A673 (cell line): ENCODE data around the gene ORC2. TPM values are rescaled to one million over a fixed set of nuclear protein-coding genes. Genes with fewer than 3 reads are reported as not detected.

Experiments
- BruUV-seq: library from RNA; stranded (reverse); fragments of 400-500 nt; replicated peaks from 2 replicates; lab custom pipeline; 2021; lab: Mats Ljungman, UMichigan
- CTCF ChIA-PET: fragments of 300-600 bp; sonication (Branson Sonifier 250); formaldehyde crosslinking; loops from one replicate; lab custom pipeline; 2022; ENCODE audit warnings: antibody characterized with exemption; lab: Charles Lee
- POLR2A ChIA-PET: fragments of 300-600 bp; sonication (Branson Sonifier 250); formaldehyde crosslinking; loops from one replicate; lab custom pipeline; 2022; ENCODE audit warnings: antibody characterized with exemption; ENCODE audit not compliant: low non-redundant PET; lab: Charles Lee
- DNase-seq: peaks from one replicate; pipeline ENCODE4 v3.0.0-alpha.2; 2015; ENCODE audit warnings: low spot score
- H3K27ac ChIP-seq: fragments of 200-600 bp; sonication (generic); 2 replicates; pipeline ENCODE4 v1.5.1; 2016; ENCODE audit warnings: mixed run types, low read depth, mild to moderate bottlenecking, mixed read lengths, antibody characterized with exemption, low read length; ENCODE audit not compliant: poor library complexity, severe bottlenecking
- H3K27me3 ChIP-seq: fragments of 200-600 bp; sonication (generic); replicated peaks from 2 replicates; pipeline ENCODE4 v1.6.1; 2017; ENCODE audit warnings: mixed run types, low read depth, mild to moderate bottlenecking, mixed read lengths, antibody characterized with exemption, low read length; ENCODE audit not compliant: insufficient read depth, poor library complexity
- H3K36me3 ChIP-seq: fragments of 200-600 bp; sonication (generic); 2 replicates; pipeline ENCODE4 v1.6.1; 2016; ENCODE audit warnings: mixed run types, mild to moderate bottlenecking, mixed read lengths, antibody characterized with exemption, low read length; ENCODE audit not compliant: insufficient read depth, poor library complexity, severe bottlenecking
- H3K4me1 ChIP-seq: fragments of 200-600 bp; sonication (generic); 2 replicates; pipeline ENCODE4 v1.6.1; 2017; ENCODE audit warnings: mixed run types, mild to moderate bottlenecking, mixed read lengths, antibody characterized with exemption, low read length; ENCODE audit not compliant: insufficient read depth, poor library complexity, severe bottlenecking
- H3K4me3 ChIP-seq: fragments of 200-600 bp; sonication (generic); 2 replicates; pipeline ENCODE4 v1.5.1; 2016; ENCODE audit warnings: low read depth, mixed run types, mild to moderate bottlenecking, mixed read lengths, low read length; ENCODE audit not compliant: poor library complexity, severe bottlenecking
- H3K9me3 ChIP-seq: fragments of 200-600 bp; sonication (generic); 2 replicates; pipeline ENCODE4 v1.6.1; 2016; ENCODE audit warnings: mixed run types, low read depth, mild to moderate bottlenecking, mixed read lengths, antibody characterized with exemption, low read length; ENCODE audit not compliant: poor library complexity, severe bottlenecking
- EZH2 ChIP-seq: fragments of 200-600 bp; sonication (generic); IDR thresholded peaks from 2 replicates; pipeline ENCODE4 v1.6.1; 2017; ENCODE audit warnings: borderline replicate concordance, low read depth, mild to moderate bottlenecking, mixed read lengths, antibody characterized with exemption, low read length; ENCODE audit not compliant: poor library complexity, severe bottlenecking
- intact Hi-C: fragments of 100-400 bp; cut with micrococcal nuclease; formaldehyde crosslinking; loops from one replicate; pipeline ENCODE4 v1.10.0; 2022; ENCODE audit not compliant: unreplicated experiment
- total RNA-seq: library from RNA; stranded (reverse); gene quantifications from 2 replicates; pipeline ENCODE4 v1.2.3, GENCODE V29; 2021
- TF ChIP-seq, protein P1 (sequence below): fragments of 300-800, 200-600 bp; sonication (generic); conservative IDR thresholded peaks from 2 replicates; pipeline ENCODE4 v1.5.1; 2017; ENCODE audit warnings: low read depth, mild to moderate bottlenecking, antibody characterized with exemption, low read length, moderate library complexity, mixed read lengths

ORC2 gene
- total RNA-seq, 1 experiment from 2014 or later, result 48.6 TPM

DNA sequence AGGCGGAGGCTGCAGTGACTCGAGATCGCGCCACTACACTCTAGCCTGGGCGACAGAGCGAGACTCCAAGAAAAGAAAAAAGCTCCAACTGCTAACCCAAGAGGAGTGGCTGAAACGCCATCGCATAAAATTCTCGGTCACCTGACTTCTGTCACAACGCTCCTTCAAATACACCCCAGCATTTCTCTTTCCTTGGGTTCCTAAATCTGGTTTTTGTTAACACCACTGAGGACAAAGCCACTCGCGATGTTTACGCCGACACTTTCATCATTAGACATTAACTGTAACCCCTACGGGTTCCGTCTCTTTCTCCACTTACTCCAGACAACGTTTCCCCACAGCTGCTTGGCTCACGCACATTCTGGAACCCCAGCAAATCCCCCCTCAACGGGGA, 99.7 kb downstream of the ORC2 start:
- no peaks in the 10 kb centered on the region for H3K9me3 ChIP-seq
- ChIA-PET CTCF (no interaction called here), POLR2A (interaction anchor here (1.0 kb wide), 1 partner anchor 26 kb away, joined by 10 read pairs; the partner anchor contains the start of genes NIF3L1 and PPIL3)
- no peaks in the 10 kb centered on the region for H3K27me3 ChIP-seq
- peak; percentile 45 for DNase-seq
- BruUV-seq, result no TSS peak
- peaks cover 10% of the 10 kb centered on the region for H3K4me1 ChIP-seq
- intact Hi-C loops, result loop anchor here (2.0 kb wide), 1 partner anchor 53 kb away; the partner anchor contains the start of gene BZW1
- peak overlapping the region; percentile 70 for H3K4me3 ChIP-seq
- TF ChIP-seq EZH2, result no peak
- TF ChIP-seq, protein P1, sequence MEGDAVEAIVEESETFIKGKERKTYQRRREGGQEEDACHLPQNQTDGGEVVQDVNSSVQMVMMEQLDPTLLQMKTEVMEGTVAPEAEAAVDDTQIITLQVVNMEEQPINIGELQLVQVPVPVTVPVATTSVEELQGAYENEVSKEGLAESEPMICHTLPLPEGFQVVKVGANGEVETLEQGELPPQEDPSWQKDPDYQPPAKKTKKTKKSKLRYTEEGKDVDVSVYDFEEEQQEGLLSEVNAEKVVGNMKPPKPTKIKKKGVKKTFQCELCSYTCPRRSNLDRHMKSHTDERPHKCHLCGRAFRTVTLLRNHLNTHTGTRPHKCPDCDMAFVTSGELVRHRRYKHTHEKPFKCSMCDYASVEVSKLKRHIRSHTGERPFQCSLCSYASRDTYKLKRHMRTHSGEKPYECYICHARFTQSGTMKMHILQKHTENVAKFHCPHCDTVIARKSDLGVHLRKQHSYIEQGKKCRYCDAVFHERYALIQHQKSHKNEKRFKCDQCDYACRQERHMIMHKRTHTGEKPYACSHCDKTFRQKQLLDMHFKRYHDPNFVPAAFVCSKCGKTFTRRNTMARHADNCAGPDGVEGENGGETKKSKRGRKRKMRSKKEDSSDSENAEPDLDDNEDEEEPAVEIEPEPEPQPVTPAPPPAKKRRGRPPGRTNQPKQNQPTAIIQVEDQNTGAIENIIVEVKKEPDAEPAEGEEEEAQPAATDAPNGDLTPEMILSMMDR, result no peak
- peak overlapping the region; percentile 98 for H3K27ac ChIP-seq
- H3K36me3 ChIP-seq, result peaks cover 29% of the 10 kb centered on the region

DNA sequence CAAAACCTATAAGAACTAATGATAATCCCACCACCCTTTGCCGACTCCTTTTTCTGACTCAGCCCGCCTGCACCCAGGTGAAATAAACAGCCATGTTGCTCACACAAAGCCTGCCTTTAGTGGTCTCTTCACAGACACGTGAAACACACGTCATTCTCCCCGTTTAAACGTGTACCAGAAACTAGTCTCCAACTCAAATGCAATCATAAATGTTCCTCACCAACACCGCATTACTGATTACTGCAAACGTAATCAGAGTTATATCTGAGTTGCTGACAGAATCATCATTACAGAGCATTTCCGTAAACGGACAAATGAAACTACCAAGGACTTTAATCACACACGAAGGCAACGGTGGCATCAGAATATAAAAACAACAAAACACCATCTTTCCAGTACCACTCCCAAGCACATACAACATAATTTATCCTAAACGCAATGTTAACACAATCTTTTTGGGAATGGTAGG, 100.9 kb downstream of the ORC2 start:
- CTCF ChIA-PET, result no interaction called here
- peak overlapping the region; percentile 98 for H3K27ac ChIP-seq
- BruUV-seq, result TSS peak; percentile 39
- POLR2A ChIA-PET, result no interaction called here
- intact Hi-C loops, result loop anchor here (2.0 kb wide), 1 partner anchor 52 kb away; the partner anchor contains the start of gene BZW1
- no peak for TF ChIP-seq EZH2
- TF ChIP-seq, protein P1, result no peak
- H3K9me3 ChIP-seq, result no peaks in the 10 kb centered on the region
- H3K4me1 ChIP-seq, result peaks cover 10% of the 10 kb centered on the region
- H3K36me3 ChIP-seq, result peaks cover 41% of the 10 kb centered on the region
- H3K27me3 ChIP-seq, result no peaks in the 10 kb centered on the region
- H3K4me3 ChIP-seq, result peak overlapping the region; percentile 70
- peak; percentile 50 for DNase-seq

DNA sequence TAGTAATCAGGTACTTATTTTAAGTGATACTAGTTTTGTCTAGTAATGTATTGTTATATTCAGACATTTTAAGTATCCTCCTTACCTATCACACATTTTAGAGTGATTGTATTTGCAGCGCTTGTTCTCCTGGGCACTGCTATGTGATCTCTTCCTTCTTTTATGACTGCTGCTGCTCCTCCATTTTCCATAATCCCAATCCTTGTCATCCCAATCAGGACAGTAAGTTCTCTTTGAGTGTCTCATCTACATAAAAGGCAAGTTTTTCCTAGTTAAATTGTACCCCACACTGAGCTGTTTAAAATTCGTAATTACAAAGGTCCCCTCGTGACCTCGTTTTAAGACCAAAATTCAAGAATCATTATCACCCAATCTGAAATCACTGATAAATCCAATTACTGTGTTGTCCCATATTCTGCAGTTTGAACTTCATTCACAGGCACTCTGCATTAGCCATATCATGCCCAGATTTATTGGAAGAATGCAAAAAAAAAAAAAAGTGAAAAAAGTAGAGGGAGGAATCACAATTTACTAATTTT, 101.8 kb downstream of the ORC2 start:
- DNase-seq, result no peak
- Histone ChIP-seq H3K4me1 (peaks cover 10% of the 10 kb centered on the region), H3K9me3 (no peaks in the 10 kb centered on the region), H3K27ac (no peak overlapping the region), H3K27me3 (no peaks in the 10 kb centered on the region), H3K36me3 (peaks cover 50% of the 10 kb centered on the region), H3K4me3 (peak overlapping the region; percentile 70)
- BruUV-seq, result no TSS peak
- ChIA-PET POLR2A (no interaction called here), CTCF (no interaction called here)
- TF ChIP-seq EZH2, result no peak
- TF ChIP-seq, protein P1, result no peak
- intact Hi-C loops, result loop anchor here (2.0 kb wide), 1 partner anchor 51 kb away; the partner anchor contains the start of gene BZW1
